Measurements from ENCODE around the gene HMGCL.
A peak's percentile ranks its signal among the peaks of the same experiment; 100 is the strongest.

The HMGCL gene

GRCh38 chr1:23776217-23776616 is 49.0 kb downstream of the HMGCL start:
- no peak overlapping the region for H3K4me3 ChIP-seq (ENCODE audit: low read depth, low read length)
- H3K36me3 ChIP-seq (ENCODE audit: control insufficient read depth in 2 of 2, insufficient read depth in 1 of 2, low read length in 2 of 2) = peaks cover 5 to 24% of the 10 kb centered on the region in 2 experiments; a peak in 2 of 3 replicates
- CTCF ChIA-PET = interaction anchor here (0.7 to 1.8 kb wide), 3 partner anchors 140 to 372 kb away, joined by 3 to 9 read pairs (median 3); no protein-coding TSS in a partner anchor
- no peak overlapping the region for H3K27ac ChIP-seq (ENCODE audit: extremely low read depth, low read depth, low read length)
- TF ChIP-seq ZBTB20 (tag by site-specific recombination; IDR thresholded peaks at IDR 0.05) = no peak
- no peak for TF ChIP-seq ZNF202 (tag by site-specific recombination; IDR thresholded peaks at IDR 0.05; ENCODE audit: borderline replicate concordance)
- no peak for TF ChIP-seq ZNF324 (tag by site-specific recombination; IDR thresholded peaks at IDR 0.05)
- TF ChIP-seq, protein P1, sequence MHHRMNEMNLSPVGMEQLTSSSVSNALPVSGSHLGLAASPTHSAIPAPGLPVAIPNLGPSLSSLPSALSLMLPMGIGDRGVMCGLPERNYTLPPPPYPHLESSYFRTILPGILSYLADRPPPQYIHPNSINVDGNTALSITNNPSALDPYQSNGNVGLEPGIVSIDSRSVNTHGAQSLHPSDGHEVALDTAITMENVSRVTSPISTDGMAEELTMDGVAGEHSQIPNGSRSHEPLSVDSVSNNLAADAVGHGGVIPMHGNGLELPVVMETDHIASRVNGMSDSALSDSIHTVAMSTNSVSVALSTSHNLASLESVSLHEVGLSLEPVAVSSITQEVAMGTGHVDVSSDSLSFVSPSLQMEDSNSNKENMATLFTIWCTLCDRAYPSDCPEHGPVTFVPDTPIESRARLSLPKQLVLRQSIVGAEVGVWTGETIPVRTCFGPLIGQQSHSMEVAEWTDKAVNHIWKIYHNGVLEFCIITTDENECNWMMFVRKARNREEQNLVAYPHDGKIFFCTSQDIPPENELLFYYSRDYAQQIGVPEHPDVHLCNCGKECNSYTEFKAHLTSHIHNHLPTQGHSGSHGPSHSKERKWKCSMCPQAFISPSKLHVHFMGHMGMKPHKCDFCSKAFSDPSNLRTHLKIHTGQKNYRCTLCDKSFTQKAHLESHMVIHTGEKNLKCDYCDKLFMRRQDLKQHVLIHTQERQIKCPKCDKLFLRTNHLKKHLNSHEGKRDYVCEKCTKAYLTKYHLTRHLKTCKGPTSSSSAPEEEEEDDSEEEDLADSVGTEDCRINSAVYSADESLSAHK (tag by site-specific recombination; IDR thresholded peaks at IDR 0.05) = no peak
- TF ChIP-seq ZBTB1 (tag by site-specific recombination; IDR thresholded peaks at IDR 0.05) = no peak
- no peak for TF ChIP-seq ZNF169 (tag by site-specific recombination; IDR thresholded peaks at IDR 0.05)
- TF ChIP-seq ZNF707 (tag by site-specific recombination; IDR thresholded peaks at IDR 0.05) = no peak
- H3K4me1 ChIP-seq (ENCODE audit: control insufficient read depth, insufficient read depth, low read length) = peaks cover 7% of the 10 kb centered on the region; the same call in 1 of the 2 replicates
- no peaks in the 10 kb centered on the region for H3K9me3 ChIP-seq (ENCODE audit: control insufficient read depth, insufficient read depth, low read depth, low read length)
- POLR2A ChIA-PET = interaction anchor here (0.6 to 5.7 kb wide), 3 partner anchors 15 to 82 kb away, joined by 3 to 101 read pairs (median 3); partner anchors contain the start of gene LYPLA2

DNA sequence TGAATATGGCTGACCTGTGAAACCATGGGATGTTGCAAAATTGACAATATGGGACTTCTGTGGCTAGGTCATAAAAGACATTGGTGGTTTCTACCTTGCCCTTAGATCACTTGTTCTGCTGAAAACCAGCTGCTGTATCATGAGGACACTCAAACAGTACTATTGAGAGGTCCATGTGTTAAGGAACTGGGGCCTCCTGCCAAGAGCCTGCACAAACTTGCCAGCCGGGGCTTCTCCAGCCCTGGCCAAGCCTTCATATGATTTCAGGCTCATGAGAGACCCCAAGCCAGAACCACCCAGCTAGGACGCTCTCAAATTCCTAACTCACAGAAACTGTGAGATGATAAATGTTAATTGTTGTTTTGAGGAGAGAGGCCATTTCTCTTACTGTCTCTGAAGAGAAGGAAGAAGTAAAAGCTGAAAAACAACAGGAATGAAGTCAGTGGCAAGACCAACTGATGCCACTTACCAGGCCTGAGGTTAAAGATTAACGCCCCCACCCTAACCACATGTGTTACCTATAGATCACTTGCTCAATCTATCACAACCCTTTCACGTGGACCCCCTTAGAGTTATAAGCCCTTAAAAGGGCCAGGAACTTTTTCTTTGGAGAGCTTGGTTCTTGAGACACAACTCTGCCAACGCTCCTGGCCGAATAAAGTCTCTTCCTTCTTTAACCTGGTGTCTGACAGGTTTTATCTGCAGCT is 50.9 kb downstream of the HMGCL start:
- no peak overlapping the region for H3K27ac ChIP-seq (ENCODE audit: extremely low read depth, low read depth, low read length)
- H3K9me3 ChIP-seq (ENCODE audit: control insufficient read depth, insufficient read depth, low read depth, low read length) = no peaks in the 10 kb centered on the region
- 0 out of 2 replicates have a peak, but pooled peaks have one; percentile 20 for TF ChIP-seq ZNF335 (tag by site-specific recombination; conservative IDR thresholded peaks at IDR 0.05)
- no peak for TF ChIP-seq ZNF37A (tag by site-specific recombination; IDR thresholded peaks at IDR 0.05)
- peak; percentile 62 for TF ChIP-seq PRDM1 (tag by site-specific recombination; IDR thresholded peaks at IDR 0.05)
- H3K4me3 ChIP-seq (ENCODE audit: low read depth, low read length) = no peak overlapping the region
- ChIA-PET POLR2A (no interaction called here), CTCF (interaction anchor here (0.8 to 2.2 kb wide), 7 partner anchors 24 to 547 kb away, joined by 3 to 9 read pairs (median 3); no protein-coding TSS in a partner anchor)
- peaks cover 7 to 17% of the 10 kb centered on the region in 2 experiments; a peak in 2 of 3 replicates for H3K36me3 ChIP-seq (ENCODE audit: control insufficient read depth in 2 of 2, insufficient read depth in 1 of 2, low read length in 2 of 2)
- H3K4me1 ChIP-seq (ENCODE audit: control insufficient read depth, insufficient read depth, low read length) = peaks cover 2% of the 10 kb centered on the region; the same call in 1 of the 2 replicates

- no peaks in the 10 kb centered on the region for H3K9me3 ChIP-seq (ENCODE audit: control insufficient read depth, insufficient read depth, low read depth, low read length)
- no peaks in the 10 kb centered on the region for H3K4me1 ChIP-seq (ENCODE audit: control insufficient read depth, insufficient read depth, low read length)
- POLR2A ChIA-PET = no interaction called here
- no peak for TF ChIP-seq ZNF670 (tag by site-specific recombination; IDR thresholded peaks at IDR 0.05; ENCODE audit: low read depth)
- 0 out of 2 replicates have a peak, but pooled peaks have one; percentile 83 for TF ChIP-seq ZNF341 (tag by site-specific recombination; IDR thresholded peaks at IDR 0.05; ENCODE audit: low read depth)
- 0 out of 2 replicates have a peak, but pooled peaks have one; percentile 9 for TF ChIP-seq ZNF664 (tag by site-specific recombination; IDR thresholded peaks at IDR 0.05)
- H3K4me3 ChIP-seq (ENCODE audit: low read depth, low read length) = no peak overlapping the region
- CTCF ChIA-PET = interaction anchor here (0.6 kb wide), 1 partner anchor 28 kb away, joined by 4 read pairs; no protein-coding TSS in a partner anchor
- H3K27ac ChIP-seq (ENCODE audit: extremely low read depth, low read depth, low read length) = no peak overlapping the region
- peaks cover 15 to 30% of the 10 kb centered on the region in 2 experiments; a peak in 2 of 3 replicates for H3K36me3 ChIP-seq (ENCODE audit: control insufficient read depth in 2 of 2, insufficient read depth in 1 of 2, low read length in 2 of 2)
These were observed 52.4 kb downstream of the HMGCL start for GRCh38 chr1:23772854-23773242.

Data from HEK293 (cell line).